AG04450 (cell line): ENCODE data around the gene NEUROG2. TPM values are rescaled to one million over a fixed set of nuclear protein-coding genes. Genes with fewer than 3 reads are reported as not detected.

ENCODE experiments used
- CTCF ChIA-PET: fragments of 300-600, 350-600 bp; formaldehyde crosslinking; extraction: SDS; loops from one replicate; lab custom pipeline; 2022; ENCODE audit warnings: antibody characterized with exemption, inconsistent platforms; lab: Charles Lee
- POLR2A ChIA-PET: fragments of 350-600 bp; formaldehyde crosslinking; extraction: SDS; loops from one replicate; lab custom pipeline; 2021; ENCODE audit warnings: antibody characterized with exemption, inconsistent platforms; lab: Yijun Ruan, JAX
- DNase-seq: peaks from one replicate; pipeline ENCODE4 v3.0.0-alpha.2; 2011; ENCODE audit warnings: low read depth, low spot score
- H3K27ac ChIP-seq: one replicate; pipeline ENCODE4 v1.5.1; 2012; ENCODE audit warnings: low read depth, low read length, control low read depth
- H3K27me3 ChIP-seq: one replicate; pipeline ENCODE4 v1.6.0; 2012; ENCODE audit warnings: low read length; ENCODE audit not compliant: control insufficient read depth, insufficient read depth
- H3K4me3 ChIP-seq: 2 replicates; pipeline ENCODE4 v1.5.1; 2011; ENCODE audit warnings: mild to moderate bottlenecking, low read depth, low read length, control low read depth
- H3K9me3 ChIP-seq: 2 replicates; pipeline ENCODE4 v1.5.1; 2012; ENCODE audit warnings: low read length; ENCODE audit not compliant: control insufficient read depth, insufficient read depth
- CTCF ChIP-seq: IDR thresholded peaks from 2 replicates; pipeline ENCODE4 v1.5.1; 2011; ENCODE audit warnings: low read depth, low read length, control low read depth, inconsistent platforms
- polyA plus RNA-seq: library from polyadenylated mRNA; depleted of rRNA; stranded (reverse); fragments of >200 nt; gene quantifications from 2 replicates; pipeline ENCODE4 v1.2.3, GENCODE V29; 2011

The NEUROG2 gene
- polyA plus RNA-seq, 1 experiment = not detected

GRCh38 chr4:112517911-112518310 lies 1.9 kb upstream of the NEUROG2 start:
- no peak for DNase-seq
- ChIA-PET POLR2A (no interaction called here), CTCF (interaction anchor here (0.8 to 1.5 kb wide), 4 partner anchors 9 to 196 kb away, joined by 3 to 5 read pairs (median 4); no protein-coding TSS in a partner anchor)
- TF ChIP-seq CTCF = no peak
- H3K27me3 ChIP-seq = peaks cover 91% of the 10 kb centered on the region
- H3K9me3 ChIP-seq = peaks cover 9% of the 10 kb centered on the region; the same call in 1 of the 2 replicates
- H3K4me3 ChIP-seq = no peak overlapping the region
- H3K27ac ChIP-seq = no peak overlapping the region

- DNase-seq = no peak
- H3K27me3 ChIP-seq = peaks cover 89% of the 10 kb centered on the region
- ChIA-PET POLR2A (no interaction called here), CTCF (interaction anchor here (0.8 to 1.5 kb wide), 5 partner anchors 8 to 195 kb away, joined by 3 to 5 read pairs (median 3); no protein-coding TSS in a partner anchor)
- TF ChIP-seq CTCF = no peak
- no peak overlapping the region for H3K4me3 ChIP-seq
- peaks cover 7% of the 10 kb centered on the region; the same call in 1 of the 2 replicates for H3K9me3 ChIP-seq
- no peak overlapping the region for H3K27ac ChIP-seq
Observed at GRCh38 chr4:112517067-112517634, 1.2 kb upstream of the NEUROG2 start.

GRCh38 chr4:112516471-112517066 lies 589 bp upstream of the NEUROG2 start:
- Histone ChIP-seq H3K27me3 (peaks cover 88% of the 10 kb centered on the region), H3K27ac (no peak overlapping the region), H3K4me3 (no peak overlapping the region), H3K9me3 (peaks cover 7% of the 10 kb centered on the region; the same call in 1 of the 2 replicates)
- no peak for DNase-seq
- TF ChIP-seq CTCF = no peak
- POLR2A ChIA-PET = no interaction called here
- CTCF ChIA-PET = interaction anchor here (1.1 to 1.5 kb wide), 3 partner anchors 8 to 88 kb away, joined by 3 to 5 read pairs (median 4); no protein-coding TSS in a partner anchor

- POLR2A ChIA-PET = no interaction called here
- Histone ChIP-seq H3K27ac (no peak overlapping the region), H3K4me3 (peak overlapping the region; percentile 55), H3K9me3 (peaks cover 11% of the 10 kb centered on the region; the same call in 1 of the 2 replicates), H3K27me3 (peaks cover 88% of the 10 kb centered on the region)
- DNase-seq = no peak
- TF ChIP-seq CTCF = no peak
- CTCF ChIA-PET = interaction anchor here (0.5 kb wide), 1 partner anchor 88 kb away, joined by 3 read pairs; no protein-coding TSS in a partner anchor
Observed at GRCh38 chr4:112515198-112516065, 548 bp downstream of the NEUROG2 start.
